ENCODE measurements around the gene SOX6. TPM values are rescaled to one million over a fixed set of nuclear protein-coding genes. Genes with fewer than 3 reads are reported as not detected.

The SOX6 gene
- total RNA-seq, 1 experiment from 2014 or later, result 0.21 TPM

DNA sequence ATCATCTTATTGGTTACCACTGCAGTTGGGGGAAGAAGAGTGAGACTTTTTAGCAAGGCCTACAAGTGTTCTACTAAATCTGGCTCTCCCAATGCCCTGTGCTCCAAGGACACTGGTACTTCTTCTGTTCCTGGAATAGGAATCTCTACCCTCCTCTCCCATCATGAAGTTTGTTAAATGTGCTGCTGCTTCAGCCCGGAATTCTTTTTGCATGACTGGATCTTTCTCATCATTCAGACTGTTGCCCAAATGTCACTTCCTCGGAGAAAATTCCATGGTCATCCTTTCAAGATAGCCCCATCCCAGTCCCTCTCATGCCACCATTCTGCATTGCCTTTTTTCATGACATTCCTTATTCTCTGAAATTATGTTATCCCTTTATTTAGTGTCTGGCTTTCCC lies 400.8 kb downstream of the SOX6 start:
- POLR2A ChIA-PET, result no interaction called here
- intact Hi-C loops (cut with micrococcal nuclease; ENCODE audit: unreplicated experiment) (no loop called here), in situ Hi-C loops (cut with HindIII; ENCODE audit: low pct_unique_long_range_greater_than_20kb, low sequenced_read_pairs) (no loop called here)
- DNase-seq (ENCODE audit: low read depth, low spot score) (no peak), ATAC-seq (no peak)
- Histone ChIP-seq H3K27ac (ENCODE audit: low read length) (no peak overlapping the region), H3K4me3 (ENCODE audit: low read depth in 2 of 2, low read length in 2 of 2) (no peak overlapping the region), H3K4me1 (ENCODE audit: control insufficient read depth, insufficient read depth, low read length) (no peaks in the 10 kb centered on the region), H3K9me3 (ENCODE audit: control insufficient read depth, insufficient read depth, low read depth, low read length) (no peaks in the 10 kb centered on the region), H3K36me3 (ENCODE audit: control insufficient read depth, insufficient read depth, low read length) (no peaks in the 10 kb centered on the region), H3K27me3 (ENCODE audit: control insufficient read depth, insufficient read depth, low read length) (no peaks in the 10 kb centered on the region)
- BruUV-seq (replicated peaks), result no TSS peak
- CTCF ChIA-PET, result no interaction called here
- TF ChIP-seq SIN3A (IDR thresholded peaks at IDR 0.05; ENCODE audit: borderline replicate concordance, insufficient read depth, low read depth, low read length) (no peak), TCF7L2 (IDR thresholded peaks at IDR 0.05; ENCODE audit: low read depth, low read length) (no peak), POLR2AphosphoS5 (IDR thresholded peaks at IDR 0.05; ENCODE audit: low read depth, low read length) (no peak)
- TF ChIP-seq, protein P1, sequence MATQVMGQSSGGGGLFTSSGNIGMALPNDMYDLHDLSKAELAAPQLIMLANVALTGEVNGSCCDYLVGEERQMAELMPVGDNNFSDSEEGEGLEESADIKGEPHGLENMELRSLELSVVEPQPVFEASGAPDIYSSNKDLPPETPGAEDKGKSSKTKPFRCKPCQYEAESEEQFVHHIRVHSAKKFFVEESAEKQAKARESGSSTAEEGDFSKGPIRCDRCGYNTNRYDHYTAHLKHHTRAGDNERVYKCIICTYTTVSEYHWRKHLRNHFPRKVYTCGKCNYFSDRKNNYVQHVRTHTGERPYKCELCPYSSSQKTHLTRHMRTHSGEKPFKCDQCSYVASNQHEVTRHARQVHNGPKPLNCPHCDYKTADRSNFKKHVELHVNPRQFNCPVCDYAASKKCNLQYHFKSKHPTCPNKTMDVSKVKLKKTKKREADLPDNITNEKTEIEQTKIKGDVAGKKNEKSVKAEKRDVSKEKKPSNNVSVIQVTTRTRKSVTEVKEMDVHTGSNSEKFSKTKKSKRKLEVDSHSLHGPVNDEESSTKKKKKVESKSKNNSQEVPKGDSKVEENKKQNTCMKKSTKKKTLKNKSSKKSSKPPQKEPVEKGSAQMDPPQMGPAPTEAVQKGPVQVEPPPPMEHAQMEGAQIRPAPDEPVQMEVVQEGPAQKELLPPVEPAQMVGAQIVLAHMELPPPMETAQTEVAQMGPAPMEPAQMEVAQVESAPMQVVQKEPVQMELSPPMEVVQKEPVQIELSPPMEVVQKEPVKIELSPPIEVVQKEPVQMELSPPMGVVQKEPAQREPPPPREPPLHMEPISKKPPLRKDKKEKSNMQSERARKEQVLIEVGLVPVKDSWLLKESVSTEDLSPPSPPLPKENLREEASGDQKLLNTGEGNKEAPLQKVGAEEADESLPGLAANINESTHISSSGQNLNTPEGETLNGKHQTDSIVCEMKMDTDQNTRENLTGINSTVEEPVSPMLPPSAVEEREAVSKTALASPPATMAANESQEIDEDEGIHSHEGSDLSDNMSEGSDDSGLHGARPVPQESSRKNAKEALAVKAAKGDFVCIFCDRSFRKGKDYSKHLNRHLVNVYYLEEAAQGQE (IDR thresholded peaks at IDR 0.05; ENCODE audit: insufficient read depth in 1 of 2, low read depth in 2 of 2, low read length in 1 of 2), result no peak
- TF ChIP-seq, protein P2, sequence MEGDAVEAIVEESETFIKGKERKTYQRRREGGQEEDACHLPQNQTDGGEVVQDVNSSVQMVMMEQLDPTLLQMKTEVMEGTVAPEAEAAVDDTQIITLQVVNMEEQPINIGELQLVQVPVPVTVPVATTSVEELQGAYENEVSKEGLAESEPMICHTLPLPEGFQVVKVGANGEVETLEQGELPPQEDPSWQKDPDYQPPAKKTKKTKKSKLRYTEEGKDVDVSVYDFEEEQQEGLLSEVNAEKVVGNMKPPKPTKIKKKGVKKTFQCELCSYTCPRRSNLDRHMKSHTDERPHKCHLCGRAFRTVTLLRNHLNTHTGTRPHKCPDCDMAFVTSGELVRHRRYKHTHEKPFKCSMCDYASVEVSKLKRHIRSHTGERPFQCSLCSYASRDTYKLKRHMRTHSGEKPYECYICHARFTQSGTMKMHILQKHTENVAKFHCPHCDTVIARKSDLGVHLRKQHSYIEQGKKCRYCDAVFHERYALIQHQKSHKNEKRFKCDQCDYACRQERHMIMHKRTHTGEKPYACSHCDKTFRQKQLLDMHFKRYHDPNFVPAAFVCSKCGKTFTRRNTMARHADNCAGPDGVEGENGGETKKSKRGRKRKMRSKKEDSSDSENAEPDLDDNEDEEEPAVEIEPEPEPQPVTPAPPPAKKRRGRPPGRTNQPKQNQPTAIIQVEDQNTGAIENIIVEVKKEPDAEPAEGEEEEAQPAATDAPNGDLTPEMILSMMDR (IDR thresholded peaks at IDR 0.05), result no peak

DNA sequence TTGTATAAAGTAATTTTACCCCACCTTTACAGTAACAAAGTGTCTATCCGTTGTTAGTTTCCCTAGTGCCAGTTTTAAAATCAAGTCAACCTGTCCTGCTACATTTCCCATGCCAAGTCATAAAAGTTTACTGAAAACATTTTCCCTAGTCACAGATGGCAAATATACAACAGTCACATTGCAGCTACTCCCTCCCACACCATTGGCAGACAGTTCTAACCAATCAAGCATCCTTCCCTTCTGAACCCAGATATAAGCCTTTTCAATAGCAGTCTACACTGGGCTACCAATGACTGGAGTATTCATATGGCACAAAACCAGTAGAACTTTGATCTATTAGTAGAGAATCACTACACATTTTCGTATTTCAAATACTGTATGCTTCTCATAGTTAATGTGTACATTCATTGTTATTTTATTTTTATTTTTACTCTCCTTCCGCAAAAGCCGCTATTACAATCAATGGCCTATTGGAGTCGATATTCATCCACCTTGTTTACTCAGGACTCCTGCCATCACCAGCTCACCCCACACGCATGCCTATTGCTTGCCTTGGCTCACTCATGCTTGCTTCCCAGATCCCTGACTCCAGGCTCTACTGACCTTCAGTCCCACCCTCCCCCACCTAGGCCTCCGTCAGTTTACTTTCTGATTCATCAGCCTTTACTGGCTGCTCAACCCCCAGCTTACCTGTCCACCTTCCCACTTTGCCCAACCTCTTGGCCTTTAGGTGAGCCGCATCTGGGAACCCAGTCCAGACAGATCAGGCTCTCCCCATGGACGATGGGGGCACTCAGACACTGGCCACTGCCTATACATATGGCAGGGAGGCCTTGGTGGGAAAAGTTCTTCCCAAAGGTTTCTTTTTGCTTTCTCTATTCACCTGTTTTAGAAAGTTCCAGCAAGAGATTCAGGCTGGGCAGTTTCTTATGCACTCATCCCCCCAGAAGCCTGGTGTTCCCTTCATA lies 408.4 kb downstream of the SOX6 start:
- no peak overlapping the region for H3K27ac ChIP-seq (ENCODE audit: low read length)
- no peaks in the 10 kb centered on the region for H3K27me3 ChIP-seq (ENCODE audit: control insufficient read depth, insufficient read depth, low read length)
- no peaks in the 10 kb centered on the region for H3K4me1 ChIP-seq (ENCODE audit: control insufficient read depth, insufficient read depth, low read length)
- DNase-seq (ENCODE audit: low read depth, low spot score) (no peak), ATAC-seq (no peak)
- ChIA-PET POLR2A (no interaction called here), CTCF (no interaction called here)
- H3K36me3 ChIP-seq (ENCODE audit: control insufficient read depth, insufficient read depth, low read length), result no peaks in the 10 kb centered on the region
- H3K9me3 ChIP-seq (ENCODE audit: control insufficient read depth, insufficient read depth, low read depth, low read length), result no peaks in the 10 kb centered on the region
- TF ChIP-seq, protein P1 (IDR thresholded peaks at IDR 0.05; ENCODE audit: insufficient read depth in 1 of 2, low read depth in 2 of 2, low read length in 1 of 2), result no peak
- TF ChIP-seq POLR2AphosphoS5 (IDR thresholded peaks at IDR 0.05; ENCODE audit: low read depth, low read length) (no peak), TCF7L2 (IDR thresholded peaks at IDR 0.05; ENCODE audit: low read depth, low read length) (no peak), SIN3A (IDR thresholded peaks at IDR 0.05; ENCODE audit: borderline replicate concordance, insufficient read depth, low read depth, low read length) (no peak)
- TF ChIP-seq, protein P2 (IDR thresholded peaks at IDR 0.05), result no peak
- intact Hi-C loops (cut with micrococcal nuclease; ENCODE audit: unreplicated experiment), result no loop called here
- in situ Hi-C loops (cut with HindIII; ENCODE audit: low pct_unique_long_range_greater_than_20kb, low sequenced_read_pairs), result no loop called here
- H3K4me3 ChIP-seq (ENCODE audit: low read depth in 2 of 2, low read length in 2 of 2), result no peak overlapping the region
- BruUV-seq (replicated peaks), result no TSS peak
